Activated CD4-positive, alpha-beta T cell treated with anti-CD3 and anti-CD28 coated beads for 36 hours (primary cell): ENCODE data around the gene ATR. TPM values are rescaled to one million over a fixed set of nuclear protein-coding genes. Genes with fewer than 3 reads are reported as not detected.
A peak's percentile ranks its signal among the peaks of the same experiment; 100 is the strongest.
"Not testable (repeated sequence)": the region's sequence is repeated elsewhere in the genome, so short reads cannot be mapped to it uniquely, and the experiment has no call there.

Experiments used
- ATAC-seq: fragments of 200-7000 bp; cut with Tn5 transposase; one replicate; pipeline ENCODE4 v1.10.0; 2021; ENCODE audit warnings: mild to moderate bottlenecking, moderate library complexity
- CTCF ChIA-PET: fragments of 350-600 bp; sonication (Branson Sonifier 250); formaldehyde crosslinking; loops from one replicate; lab custom pipeline; 2021; ENCODE audit warnings: antibody characterized with exemption; lab: Charles Lee
- POLR2A ChIA-PET: fragments of 350-600 bp; sonication (Branson Sonifier 250); formaldehyde crosslinking; loops from one replicate; lab custom pipeline; 2021; ENCODE audit warnings: antibody characterized with exemption, inconsistent platforms; lab: Charles Lee
- DNase-seq: peaks from one replicate; pipeline ENCODE4 v3.0.0-alpha.2; 2020
- H3K27ac Mint-ChIP-seq: one replicate; pipeline ENCODE4 v1.8.0; 2021; ENCODE audit warnings: mixed read lengths
- H3K27me3 Mint-ChIP-seq: one replicate; pipeline ENCODE4 v1.8.0; 2021; ENCODE audit warnings: mixed read lengths
- H3K36me3 Mint-ChIP-seq: one replicate; pipeline ENCODE4 v1.8.0; 2021; ENCODE audit warnings: low read depth, mixed read lengths
- H3K4me1 Mint-ChIP-seq: one replicate; pipeline ENCODE4 v1.8.0; 2021; ENCODE audit warnings: mixed read lengths
- H3K4me3 Mint-ChIP-seq: one replicate; pipeline ENCODE4 v1.8.0; 2021; ENCODE audit warnings: mild to moderate bottlenecking, moderate library complexity, mixed read lengths
- H3K9me3 Mint-ChIP-seq: one replicate; pipeline ENCODE4 v1.8.0; 2021; ENCODE audit warnings: low read depth, mixed read lengths
- intact Hi-C, 2 experiments: fragments of 100-400 bp; cut with DNase I in 1 of 2; cut with micrococcal nuclease in 1 of 2; formaldehyde crosslinking; loops; one replicate each; pipeline versions ENCODE4 v1.14.2 to v1.15.1; 2022 to 2024; cut with DNase I, micrococcal nuclease
- total RNA-seq, 2 experiments: library from RNA; stranded (reverse); gene quantifications; one replicate each; pipeline ENCODE4 v1.2.3, GENCODE V29; 2021

The ATR gene
- total RNA-seq, 2 experiments from 2014 or later, result 36.1 to 39.9 TPM

GRCh38 chr3:142595141-142595540 is 16.6 kb upstream of the ATR start:
- DNase-seq, result no peak
- ChIA-PET POLR2A (no interaction called here), CTCF (interaction anchor here (1.1 kb wide), 1 partner anchor 100 kb away, joined by 3 read pairs; no protein-coding TSS in a partner anchor)
- intact Hi-C loops, result loop anchor here in 1 of 2 experiments (2.0 kb wide), 1 partner anchor 128 kb away; no protein-coding TSS in a partner anchor
- peaks cover 16% of the 10 kb centered on the region for H3K4me1 Mint-ChIP-seq
- ATAC-seq, result no peak
- no peaks in the 10 kb centered on the region for H3K36me3 Mint-ChIP-seq
- peak overlapping the region; percentile 92 for H3K4me3 Mint-ChIP-seq
- H3K27ac Mint-ChIP-seq, result no peak overlapping the region
- H3K27me3 Mint-ChIP-seq, result no peaks in the 10 kb centered on the region
- H3K9me3 Mint-ChIP-seq, result no peaks in the 10 kb centered on the region

DNA sequence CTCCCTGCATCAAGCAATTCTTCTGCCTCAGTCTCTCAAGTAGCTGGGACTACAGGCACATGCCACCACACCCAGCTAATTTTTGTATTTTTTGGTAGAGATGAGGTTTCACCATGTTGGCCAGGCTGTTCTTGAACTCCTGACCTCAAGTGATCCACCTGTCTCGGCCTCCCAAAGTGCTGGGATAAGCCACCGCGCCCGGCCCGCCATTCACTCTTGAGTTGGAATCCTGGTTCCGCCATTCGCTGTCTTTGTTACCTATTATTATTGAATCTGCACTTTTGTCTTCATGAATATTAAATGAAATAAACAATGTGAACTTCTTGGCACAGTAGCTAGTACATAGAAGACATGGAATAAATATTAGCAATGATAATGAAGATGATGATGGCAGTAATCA is 13.7 kb upstream of the ATR start:
- CTCF ChIA-PET, result interaction anchor here (0.8 kb wide), 1 partner anchor 10 kb away, joined by 5 read pairs; no protein-coding TSS in a partner anchor
- ATAC-seq, H3K4me3 Mint-ChIP-seq, intact Hi-C loops, POLR2A ChIA-PET, H3K27ac Mint-ChIP-seq, DNase-seq, H3K9me3 Mint-ChIP-seq, H3K27me3 Mint-ChIP-seq, H3K36me3 Mint-ChIP-seq: not testable (repeated sequence)
- H3K4me1 Mint-ChIP-seq, result peaks cover 11% of the 10 kb centered on the region

DNA sequence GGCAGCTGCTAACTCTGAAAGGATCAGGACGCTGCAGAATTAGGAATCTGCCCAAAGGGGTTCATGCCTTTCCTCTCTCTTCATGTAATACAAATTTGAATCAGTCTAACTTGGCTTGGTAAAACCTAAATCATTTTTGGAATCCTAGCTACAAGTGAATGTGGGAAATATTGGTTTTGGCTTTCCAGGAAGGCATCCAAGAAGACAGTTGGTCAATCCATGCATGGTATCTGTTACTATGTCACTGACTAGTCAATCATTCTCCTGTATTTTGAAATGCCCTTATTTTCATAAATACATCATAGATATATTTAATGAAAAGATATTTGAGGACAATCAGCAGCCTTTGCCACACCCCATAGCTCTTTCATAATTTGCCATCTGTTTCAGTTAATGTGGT is 10.2 kb upstream of the ATR start:
- Mint-ChIP-seq H3K9me3 (no peaks in the 10 kb centered on the region), H3K36me3 (no peaks in the 10 kb centered on the region), H3K4me3 (no peak overlapping the region), H3K4me1 (no peaks in the 10 kb centered on the region), H3K27ac (no peak overlapping the region), H3K27me3 (peaks cover 2% of the 10 kb centered on the region)
- ATAC-seq (no peak), DNase-seq (no peak)
- intact Hi-C loops, result loop anchor here in 1 of 2 experiments (5.0 kb wide), 1 partner anchor 239 kb away; no protein-coding TSS in a partner anchor
- ChIA-PET CTCF (interaction anchor here (0.7 to 2.3 kb wide), 3 partner anchors 16 to 240 kb away, joined by 3 to 9 read pairs (median 3); no protein-coding TSS in a partner anchor), POLR2A (interaction anchor here (0.8 kb wide), 1 partner anchor 10 kb away, joined by 3 read pairs; the partner anchor contains the start of gene ATR)

DNA sequence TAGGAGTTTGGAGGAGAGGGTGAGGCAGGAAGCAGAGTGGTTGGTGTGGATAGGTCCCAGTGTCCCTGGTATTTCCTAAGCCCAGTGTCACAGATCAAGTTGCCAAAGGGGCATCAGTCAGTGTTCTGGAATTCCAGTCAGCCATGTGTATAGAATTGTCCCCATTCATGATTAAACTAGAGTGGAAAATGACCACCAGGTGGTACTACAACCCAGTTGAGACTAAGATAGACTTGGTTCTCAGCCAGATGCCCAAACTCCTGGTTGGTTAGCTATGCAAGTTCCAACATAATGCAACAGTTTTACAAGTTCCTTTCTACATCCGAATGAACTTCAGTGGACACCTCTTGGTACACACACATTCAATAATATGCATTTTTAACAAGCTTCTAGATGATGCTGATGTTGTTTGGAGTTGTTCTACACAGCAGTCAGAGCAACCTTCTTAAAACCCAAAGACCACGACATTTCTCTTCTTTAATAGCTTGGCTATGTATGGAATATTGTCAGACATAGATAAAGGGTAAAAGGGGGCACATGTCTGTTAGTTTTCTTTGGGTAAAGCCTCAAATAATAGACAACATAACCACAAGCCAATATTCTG is 8.4 kb upstream of the ATR start:
- ChIA-PET POLR2A (interaction anchor here (1.1 kb wide), 1 partner anchor 8 kb away, joined by 4 read pairs; the partner anchor contains the start of gene ATR), CTCF (interaction anchor here (1.0 to 1.4 kb wide), 3 partner anchors 21 to 414 kb away, joined by 3 to 4 read pairs (median 3); partner anchors contain the start of gene U2SURP)
- H3K36me3 Mint-ChIP-seq, result no peaks in the 10 kb centered on the region
- H3K9me3 Mint-ChIP-seq, result no peaks in the 10 kb centered on the region
- peaks cover 2% of the 10 kb centered on the region for H3K27me3 Mint-ChIP-seq
- intact Hi-C loops, result loop anchor here (1.0 to 5.0 kb wide), 4 partner anchors 240 to 408 kb away; no protein-coding TSS in a partner anchor
- no peaks in the 10 kb centered on the region for H3K4me1 Mint-ChIP-seq
- no peak overlapping the region for H3K4me3 Mint-ChIP-seq
- no peak overlapping the region for H3K27ac Mint-ChIP-seq
- ATAC-seq (peak; percentile 69), DNase-seq (peak; percentile 21)

GRCh38 chr3:142581070-142581469 is 2.5 kb upstream of the ATR start:
- ATAC-seq, intact Hi-C loops, H3K27me3 Mint-ChIP-seq, H3K36me3 Mint-ChIP-seq, H3K27ac Mint-ChIP-seq, H3K9me3 Mint-ChIP-seq, POLR2A ChIA-PET, DNase-seq, H3K4me3 Mint-ChIP-seq: not testable (repeated sequence)
- CTCF ChIA-PET, result interaction anchor here (1.2 to 1.8 kb wide), 3 partner anchors 9 to 16 kb away, joined by 3 to 4 read pairs (median 4); no protein-coding TSS in a partner anchor
- peaks cover 21% of the 10 kb centered on the region for H3K4me1 Mint-ChIP-seq

DNA sequence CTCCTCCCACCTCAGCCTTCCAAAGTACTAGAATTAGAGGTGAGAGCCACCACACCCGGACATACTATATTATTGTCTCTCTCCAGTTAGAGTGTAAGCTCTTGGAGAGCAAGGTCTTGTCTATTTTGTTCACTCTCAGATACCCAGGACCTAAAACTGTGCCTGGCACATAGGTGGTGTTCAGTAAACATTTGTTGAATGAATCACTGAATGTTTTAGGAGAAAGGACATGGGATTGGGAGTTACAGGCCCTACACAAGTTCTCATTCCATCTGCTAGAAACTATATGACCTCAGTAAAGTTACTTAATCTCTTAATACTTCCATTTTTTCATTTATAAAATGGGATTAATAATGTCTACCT is 1.5 kb upstream of the ATR start:
- DNase-seq (no peak), ATAC-seq (no peak)
- Mint-ChIP-seq H3K4me3 (peak overlapping the region; percentile 97), H3K27ac (peak overlapping the region; percentile 99), H3K27me3 (peaks cover 2% of the 10 kb centered on the region), H3K4me1 (peaks cover 30% of the 10 kb centered on the region), H3K9me3 (no peaks in the 10 kb centered on the region), H3K36me3 (peaks cover 10% of the 10 kb centered on the region)
- ChIA-PET POLR2A (no interaction called here), CTCF (interaction anchor here (1.2 kb wide), 1 partner anchor 15 kb away, joined by 4 read pairs; no protein-coding TSS in a partner anchor)
- intact Hi-C loops, result no loop called here

DNA sequence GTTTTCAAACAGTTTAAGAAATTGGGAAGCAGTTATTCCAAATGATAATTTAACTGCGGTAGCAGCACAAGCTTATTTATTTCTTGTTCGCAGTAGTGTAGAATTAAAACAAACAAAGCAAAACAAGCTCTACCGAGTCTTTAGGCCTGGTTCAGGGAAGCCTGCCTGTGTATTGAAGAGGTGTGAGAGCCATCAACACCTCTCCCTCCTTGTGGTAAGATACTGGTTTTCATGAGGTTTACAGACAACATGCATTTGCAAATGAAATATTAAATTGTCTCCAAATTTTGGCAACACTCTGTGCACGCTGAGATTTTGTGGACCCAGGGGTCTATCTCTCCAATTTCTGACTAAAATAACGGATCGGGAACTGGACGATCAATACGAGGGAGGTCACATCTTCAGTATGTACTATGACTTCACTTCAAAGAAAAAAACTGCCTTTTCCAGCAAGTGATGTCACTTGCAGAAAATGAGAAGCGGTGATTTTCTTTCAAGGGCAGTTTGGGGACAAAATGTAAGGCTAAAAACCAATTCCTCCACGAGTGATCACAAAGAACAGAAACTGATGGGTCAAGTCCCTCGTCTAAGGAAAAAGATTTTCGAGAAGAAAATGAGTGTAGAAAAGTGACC is 721 bp downstream of the ATR start:
- Mint-ChIP-seq H3K9me3 (no peaks in the 10 kb centered on the region), H3K27ac (peak overlapping the region; percentile 99), H3K4me1 (peaks cover 43% of the 10 kb centered on the region), H3K36me3 (peaks cover 13% of the 10 kb centered on the region), H3K27me3 (no peaks in the 10 kb centered on the region), H3K4me3 (peak overlapping the region; percentile 97)
- ChIA-PET CTCF (interaction anchor here (1.2 to 1.3 kb wide), 2 partner anchors 8 to 425 kb away, joined by 3 to 5 read pairs; no protein-coding TSS in a partner anchor), POLR2A (interaction anchor here (0.9 to 2.6 kb wide), 5 partner anchors 11 to 424 kb away, joined by 3 to 15 read pairs (median 4); partner anchors contain the start of genes PLS1, TRPC1 and U2SURP)
- no peak for ATAC-seq
- DNase-seq, result no peak
- intact Hi-C loops, result loop anchor here (1.0 to 5.0 kb wide), 10 partner anchors 18 to 1394 kb away; partner anchors contain the start of genes PLS1 (in 2 of the 2), TRPC1 (in 2 of the 2), U2SURP (in 2 of the 2) and ATP1B3 (in 1 of the 2)

DNA sequence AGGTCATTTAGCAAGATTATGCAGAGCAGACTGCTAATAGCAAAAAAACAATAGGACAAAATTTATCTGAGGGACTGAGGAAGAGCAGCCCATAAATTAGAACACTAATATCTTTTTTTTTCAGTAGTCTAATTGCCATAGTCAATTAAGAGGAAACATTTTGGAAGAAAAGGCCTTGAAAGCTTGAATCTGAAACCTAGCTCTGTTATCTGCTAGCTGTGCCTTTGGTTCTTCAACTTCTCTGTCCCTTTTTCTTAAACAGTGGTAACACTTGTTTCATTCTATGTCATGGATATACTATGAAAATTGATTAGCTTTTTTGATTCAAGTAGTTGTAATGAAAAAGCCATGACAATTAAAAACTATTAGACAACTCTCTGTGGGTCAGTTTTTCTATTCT is 1.7 kb downstream of the ATR start:
- DNase-seq, result no peak

GRCh38 chr3:142574665-142575064 is 3.9 kb downstream of the ATR start:
- ChIA-PET CTCF (no interaction called here), POLR2A (interaction anchor here (0.6 kb wide), 1 partner anchor 129 kb away, joined by 3 read pairs; no protein-coding TSS in a partner anchor)

More for the DNA sequence above, 1.7 kb downstream of the ATR start:
- H3K36me3 Mint-ChIP-seq, result peaks cover 13% of the 10 kb centered on the region
- ChIA-PET POLR2A (interaction anchor here (2.6 kb wide), 1 partner anchor 425 kb away, joined by 15 read pairs; the partner anchor contains the start of gene U2SURP), CTCF (interaction anchor here (0.7 to 1.5 kb wide), 4 partner anchors 9 to 421 kb away, joined by 3 to 5 read pairs (median 4); no protein-coding TSS in a partner anchor)
- peak overlapping the region; percentile 97 for H3K4me3 Mint-ChIP-seq
- no peaks in the 10 kb centered on the region for H3K9me3 Mint-ChIP-seq
- peak overlapping the region; percentile 61 for H3K27ac Mint-ChIP-seq
- intact Hi-C loops, result loop anchor here (2.0 to 5.0 kb wide), 3 partner anchors 68 to 1396 kb away; partner anchors contain the start of genes DIPK2A (in 1 of the 2) and TRPC1 (in 1 of the 2)
- ATAC-seq, result no peak
- H3K27me3 Mint-ChIP-seq, result no peaks in the 10 kb centered on the region
- peaks cover 43% of the 10 kb centered on the region for H3K4me1 Mint-ChIP-seq

GRCh38 chr3:142574223-142574622 is 4.3 kb downstream of the ATR start:
- intact Hi-C loops, DNase-seq, CTCF ChIA-PET, ATAC-seq, H3K4me3 Mint-ChIP-seq, H3K9me3 Mint-ChIP-seq, POLR2A ChIA-PET, H3K27ac Mint-ChIP-seq, H3K27me3 Mint-ChIP-seq: not testable (repeated sequence)
- H3K4me1 Mint-ChIP-seq, result peaks cover 38% of the 10 kb centered on the region
- H3K36me3 Mint-ChIP-seq, result peaks cover 20% of the 10 kb centered on the region

More at GRCh38 chr3:142574665-142575064, 3.9 kb downstream of the ATR start:
- peaks cover 40% of the 10 kb centered on the region for H3K4me1 Mint-ChIP-seq
- H3K27me3 Mint-ChIP-seq, result no peaks in the 10 kb centered on the region
- no peak overlapping the region for H3K4me3 Mint-ChIP-seq
- intact Hi-C loops, result loop anchor here (5.0 kb wide), 2 partner anchors 148 to 1398 kb away; partner anchors contain the start of genes DIPK2A (in 1 of the 2) and TRPC1 (in 1 of the 2)
- H3K9me3 Mint-ChIP-seq, result no peaks in the 10 kb centered on the region
- H3K36me3 Mint-ChIP-seq, result peaks cover 20% of the 10 kb centered on the region
- ATAC-seq, result no peak
- no peak overlapping the region for H3K27ac Mint-ChIP-seq
- DNase-seq, result no peak

- intact Hi-C loops, H3K27me3 Mint-ChIP-seq, DNase-seq, H3K27ac Mint-ChIP-seq, ATAC-seq, H3K4me1 Mint-ChIP-seq, H3K4me3 Mint-ChIP-seq, H3K9me3 Mint-ChIP-seq, POLR2A ChIA-PET: not testable (repeated sequence)
- CTCF ChIA-PET, result interaction anchor here (0.6 kb wide), 1 partner anchor 272 kb away, joined by 3 read pairs; no protein-coding TSS in a partner anchor
- H3K36me3 Mint-ChIP-seq, result peaks cover 22% of the 10 kb centered on the region
These were observed 9.1 kb downstream of the ATR start for GRCh38 chr3:142569422-142569821.
